HEK293 (cell line): ENCODE data around the gene CDON.

ENCODE experiments used
- CTCF ChIA-PET: fragments of 350-600 bp; formaldehyde crosslinking; extraction: SDS; loops from one replicate; lab custom pipeline; 2021; ENCODE audit warnings: antibody characterized with exemption; lab: Yijun Ruan, JAX
- POLR2A ChIA-PET: fragments of 300-600 bp; formaldehyde crosslinking; extraction: SDS; loops from one replicate; lab custom pipeline; 2020; ENCODE audit warnings: antibody characterized with exemption, inconsistent platforms; lab: Yijun Ruan, JAX
- H3K27ac ChIP-seq: fragments of 200-500 bp; sonication (Bioruptor generic); 2 replicates; pipeline ENCODE4 v1.5.1; 2014; ENCODE audit warnings: low read depth, low read length, control low read depth, inconsistent platforms; ENCODE audit errors: extremely low read depth
- H3K36me3 ChIP-seq, 2 experiments: fragments of 200-500 bp in 1 of 2; sonication (Bioruptor generic) in 1 of 2; 1 replicate in 1 of 2; 2 replicates in 1 of 2; pipeline ENCODE4 v1.5.1; 2014 to 2017; ENCODE audit warnings: inconsistent platforms in 2 of 2, low read length in 2 of 2; ENCODE audit not compliant: control insufficient read depth in 2 of 2, insufficient read depth in 1 of 2
- H3K4me1 ChIP-seq: fragments of 200-500 bp; sonication (Bioruptor generic); 2 replicates; pipeline ENCODE4 v1.5.1; 2014; ENCODE audit warnings: mild to moderate bottlenecking, low read length, inconsistent platforms; ENCODE audit not compliant: control insufficient read depth, insufficient read depth
- H3K4me3 ChIP-seq: 2 replicates; pipeline ENCODE4 v1.5.1; 2011; ENCODE audit warnings: low read depth, mild to moderate bottlenecking, control low read depth, low read length, moderate library complexity
- H3K9me3 ChIP-seq: fragments of 200-500 bp; sonication (Bioruptor generic); 2 replicates; pipeline ENCODE4 v1.5.1; 2014; ENCODE audit warnings: low read depth, low read length, inconsistent platforms; ENCODE audit not compliant: control insufficient read depth, insufficient read depth
- AEBP2 ChIP-seq: fragments of 450-650 bp; formaldehyde crosslinking; IDR thresholded peaks from 2 replicates; pipeline ENCODE4 v1.5.1; 2016; ENCODE audit warnings: missing biosample characterization, missing genetic modification characterization, borderline replicate concordance
- BCL6B ChIP-seq: fragments of 450-650 bp; formaldehyde crosslinking; IDR thresholded peaks from 2 replicates; pipeline ENCODE4 v1.5.1; 2017; ENCODE audit warnings: missing biosample characterization, missing genetic modification characterization
- GLI2 ChIP-seq: fragments of 450-650 bp; formaldehyde crosslinking; IDR thresholded peaks from 2 replicates; pipeline ENCODE4; 2017; ENCODE audit warnings: missing biosample characterization, missing genetic modification characterization, low read depth, borderline replicate concordance
- HIC1 ChIP-seq: fragments of 450-650 bp; formaldehyde crosslinking; IDR thresholded peaks from 2 replicates; pipeline ENCODE4 v1.5.1; 2016; ENCODE audit warnings: missing biosample characterization, missing genetic modification characterization
- HOXD13 ChIP-seq: sonication (generic); formaldehyde crosslinking; IDR thresholded peaks from 2 replicates; pipeline ENCODE4 v1.8.0; 2022; ENCODE audit warnings: missing genetic modification reagents, borderline replicate concordance
- IKZF3 ChIP-seq: fragments of 450-650 bp; IDR thresholded peaks from 2 replicates; pipeline ENCODE4 v1.5.0; 2018; ENCODE audit warnings: missing biosample characterization, mild to moderate bottlenecking, missing genetic modification characterization, moderate library complexity
- KLF7 ChIP-seq: fragments of 450-650 bp; formaldehyde crosslinking; IDR thresholded peaks from 2 replicates; pipeline ENCODE4 v1.5.1; 2016; ENCODE audit warnings: missing biosample characterization, missing genetic modification characterization, borderline replicate concordance
- KLF8 ChIP-seq: fragments of 450-650 bp; formaldehyde crosslinking; IDR thresholded peaks from 2 replicates; pipeline ENCODE4 v1.5.1; 2016; ENCODE audit warnings: missing biosample characterization, missing genetic modification characterization
- YY2 ChIP-seq: fragments of 450-650 bp; formaldehyde crosslinking; IDR thresholded peaks from 2 replicates; pipeline ENCODE4 v1.5.1; 2016; ENCODE audit warnings: missing biosample characterization, missing genetic modification characterization
- ZNF221 ChIP-seq: fragments of 450-650 bp; formaldehyde crosslinking; IDR thresholded peaks from 2 replicates; pipeline ENCODE4 v1.5.1; 2017; ENCODE audit warnings: missing biosample characterization, missing genetic modification characterization, borderline replicate concordance
- ZNF280D ChIP-seq: fragments of 450-650 bp; formaldehyde crosslinking; IDR thresholded peaks from 2 replicates; pipeline ENCODE4 v1.5.1; 2016; ENCODE audit warnings: missing biosample characterization, missing genetic modification characterization
- ZNF558 ChIP-seq: fragments of 450-650 bp; formaldehyde crosslinking; IDR thresholded peaks from 2 replicates; pipeline ENCODE4 v1.5.1; 2016; ENCODE audit warnings: missing biosample characterization, missing genetic modification characterization
- ZNF747 ChIP-seq: fragments of 450-650 bp; formaldehyde crosslinking; IDR thresholded peaks from 2 replicates; pipeline ENCODE4 v1.5.1; 2016; ENCODE audit warnings: missing biosample characterization, missing genetic modification characterization
- ZNF777 ChIP-seq: fragments of 450-650 bp; formaldehyde crosslinking; IDR thresholded peaks from 2 replicates; pipeline ENCODE4 v1.5.1; 2017; ENCODE audit warnings: missing biosample characterization, missing genetic modification characterization, borderline replicate concordance
- TF ChIP-seq, protein P1 (sequence below): fragments of 450-650 bp; formaldehyde crosslinking; IDR thresholded peaks from 2 replicates; pipeline ENCODE4 v1.5.1; 2017; ENCODE audit warnings: missing biosample characterization, missing genetic modification characterization
- TF ChIP-seq, protein P2 (sequence below): fragments of 450-650 bp; formaldehyde crosslinking; IDR thresholded peaks from 2 replicates; pipeline ENCODE4 v1.5.1; 2016; ENCODE audit warnings: missing biosample characterization, missing genetic modification characterization
- TF ChIP-seq, protein P3 (sequence below): fragments of 450-650 bp; formaldehyde crosslinking; IDR thresholded peaks from 2 replicates; pipeline ENCODE4; 2016; ENCODE audit warnings: missing biosample characterization, missing genetic modification characterization

CDON gene

DNA sequence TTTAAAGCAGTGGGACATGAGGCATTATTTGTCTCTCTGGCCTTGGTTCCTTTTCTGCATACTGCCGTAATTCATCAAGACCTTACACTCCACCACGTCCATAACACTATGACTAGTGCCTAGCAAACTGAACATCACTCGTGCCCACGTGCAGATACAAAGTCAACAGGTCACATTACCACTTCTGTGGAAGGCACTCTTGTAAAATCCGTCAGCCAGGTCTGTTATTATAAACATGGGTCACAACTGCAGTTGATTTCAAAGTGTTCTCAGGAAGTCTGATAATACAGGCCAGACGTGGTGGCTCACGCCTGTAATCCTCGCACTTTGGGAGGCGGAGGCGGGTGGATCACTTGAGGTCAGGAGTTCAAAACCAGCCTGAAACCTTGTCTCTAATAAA, 102.7 kb downstream of the CDON start (continued):
- no peak for TF ChIP-seq ZNF558 (tag by site-specific recombination)
- TF ChIP-seq HOXD13: no peak
- TF ChIP-seq AEBP2: no peak
- no peak for TF ChIP-seq KLF8 (tag by site-specific recombination)

- ChIA-PET CTCF (no interaction called here), POLR2A (no interaction called here)
- peaks cover 0 to 53% of the 10 kb centered on the region in 2 experiments; a peak in 2 of 3 replicates for H3K36me3 ChIP-seq
- no peak overlapping the region for H3K27ac ChIP-seq
- no peak for TF ChIP-seq HIC1 (tag by site-specific recombination)
- no peak for TF ChIP-seq GLI2 (tag by site-specific recombination)
- no peak for TF ChIP-seq KLF7
- TF ChIP-seq, protein P1, sequence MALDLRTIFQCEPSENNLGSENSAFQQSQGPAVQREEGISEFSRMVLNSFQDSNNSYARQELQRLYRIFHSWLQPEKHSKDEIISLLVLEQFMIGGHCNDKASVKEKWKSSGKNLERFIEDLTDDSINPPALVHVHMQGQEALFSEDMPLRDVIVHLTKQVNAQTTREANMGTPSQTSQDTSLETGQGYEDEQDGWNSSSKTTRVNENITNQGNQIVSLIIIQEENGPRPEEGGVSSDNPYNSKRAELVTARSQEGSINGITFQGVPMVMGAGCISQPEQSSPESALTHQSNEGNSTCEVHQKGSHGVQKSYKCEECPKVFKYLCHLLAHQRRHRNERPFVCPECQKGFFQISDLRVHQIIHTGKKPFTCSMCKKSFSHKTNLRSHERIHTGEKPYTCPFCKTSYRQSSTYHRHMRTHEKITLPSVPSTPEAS (tag by site-specific recombination): no peak
- TF ChIP-seq YY2: no peak
- TF ChIP-seq, protein P2, sequence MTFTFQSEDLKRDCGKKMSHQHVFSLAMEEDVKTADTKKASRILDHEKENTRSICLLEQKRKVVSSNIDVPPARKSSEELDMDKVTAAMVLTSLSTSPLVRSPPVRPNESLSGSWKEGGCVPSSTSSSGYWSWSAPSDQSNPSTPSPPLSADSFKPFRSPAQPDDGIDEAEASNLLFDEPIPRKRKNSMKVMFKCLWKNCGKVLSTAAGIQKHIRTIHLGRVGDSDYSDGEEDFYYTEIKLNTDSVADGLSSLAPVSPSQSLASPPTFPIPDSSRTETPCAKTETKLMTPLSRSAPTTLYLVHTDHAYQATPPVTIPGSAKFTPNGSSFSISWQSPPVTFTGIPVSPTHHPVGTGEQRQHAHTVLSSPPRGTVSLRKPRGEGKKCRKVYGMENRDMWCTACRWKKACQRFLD: no peak
- TF ChIP-seq, protein P3, sequence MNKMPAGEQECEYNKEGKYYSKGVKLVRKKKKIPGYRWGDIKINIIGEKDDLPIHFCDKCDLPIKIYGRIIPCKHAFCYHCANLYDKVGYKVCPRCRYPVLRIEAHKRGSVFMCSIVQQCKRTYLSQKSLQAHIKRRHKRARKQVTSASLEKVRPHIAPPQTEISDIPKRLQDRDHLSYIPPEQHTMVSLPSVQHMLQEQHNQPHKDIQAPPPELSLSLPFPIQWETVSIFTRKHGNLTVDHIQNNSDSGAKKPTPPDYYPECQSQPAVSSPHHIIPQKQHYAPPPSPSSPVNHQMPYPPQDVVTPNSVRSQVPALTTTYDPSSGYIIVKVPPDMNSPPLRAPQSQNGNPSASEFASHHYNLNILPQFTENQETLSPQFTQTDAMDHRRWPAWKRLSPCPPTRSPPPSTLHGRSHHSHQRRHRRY: no peak
- no peak for TF ChIP-seq IKZF3 (tag by site-specific recombination)
- TF ChIP-seq ZNF747: no peak
- no peak for TF ChIP-seq ZNF221 (tag by site-specific recombination)
- no peak for TF ChIP-seq BCL6B
- TF ChIP-seq ZNF280D (tag by site-specific recombination): no peak
- no peak for TF ChIP-seq ZNF777 (tag by site-specific recombination)
- no peaks in the 10 kb centered on the region for H3K4me1 ChIP-seq
- no peak overlapping the region for H3K4me3 ChIP-seq
- H3K9me3 ChIP-seq: no peaks in the 10 kb centered on the region
These were observed 103.2 kb downstream of the CDON start for GRCh38 chr11:125959511-125959910.
